Measurements from ENCODE around the gene ADRA2C.

- TF ChIP-seq POLR2AphosphoS5 (IDR thresholded peaks at IDR 0.05; ENCODE audit: insufficient read depth in 1 of 2, low read depth in 1 of 2): no peak
- TF ChIP-seq CTCF (IDR thresholded peaks at IDR 0.05): no peak
- TF ChIP-seq POLR2A (IDR thresholded peaks at IDR 0.05): no peak
Measured at GRCh38 chr4:3742610-3743009, 23.6 kb upstream of the ADRA2C start.
